ENCODE measurements around the gene ASB18.

Gene ASB18

GRCh38 chr2:236172255-236173035 is 91.8 kb downstream of the ASB18 start:
- no peak for DNase-seq

DNA sequence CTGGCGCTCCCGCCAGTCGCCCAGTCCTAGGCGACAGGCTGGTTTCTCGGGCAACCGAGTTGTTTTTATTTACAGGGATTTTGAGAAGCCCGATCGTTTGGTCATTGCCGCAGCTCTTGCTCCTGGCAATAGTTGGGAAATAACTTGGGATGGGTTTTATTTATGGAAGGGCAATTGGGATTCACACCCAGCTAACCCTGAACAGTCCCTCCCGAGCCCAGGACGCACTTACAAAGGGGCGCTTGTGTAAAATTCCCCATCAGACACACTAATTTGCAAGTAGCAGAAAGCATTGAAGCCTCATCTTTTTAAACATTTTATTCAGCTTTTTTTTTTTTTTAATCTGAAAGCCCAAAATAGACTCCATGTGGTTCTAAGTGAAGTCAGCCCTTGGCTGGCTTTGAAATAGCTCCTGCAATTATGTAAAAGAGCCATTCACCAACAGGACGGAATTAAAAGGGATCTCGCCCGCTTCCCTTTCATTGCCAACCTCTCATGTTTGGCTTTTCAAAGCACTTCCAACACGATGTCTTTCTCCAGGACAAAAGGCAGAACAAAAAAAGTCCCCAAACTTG is 92.4 kb downstream of the ASB18 start:
- DNase-seq, result no peak

DNA sequence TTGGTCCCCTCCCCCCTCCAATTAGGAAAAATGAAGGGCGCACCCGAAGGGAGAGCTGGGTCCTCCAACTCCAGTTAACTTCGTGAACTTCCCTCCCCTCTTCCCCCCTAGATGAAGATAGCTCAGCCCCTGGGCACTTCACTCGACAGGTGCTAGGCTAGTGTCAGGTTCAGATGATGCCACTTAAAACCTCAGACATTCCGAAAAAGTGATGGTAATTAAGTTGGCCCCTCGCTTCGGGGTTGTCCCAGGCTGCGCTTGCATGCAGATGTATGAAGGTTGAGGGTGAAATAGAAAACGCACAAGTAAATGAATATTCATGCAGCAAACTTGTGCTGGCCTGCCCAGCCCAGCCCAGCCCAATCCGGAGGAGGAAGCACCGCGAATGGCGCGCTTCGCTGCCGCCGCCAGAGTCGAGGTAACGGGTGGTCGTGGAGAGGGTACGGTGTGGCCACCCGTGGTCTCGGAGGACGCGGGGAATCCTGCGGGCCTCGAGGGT is 93.0 kb downstream of the ASB18 start:
- DNase-seq, result no peak

DNA sequence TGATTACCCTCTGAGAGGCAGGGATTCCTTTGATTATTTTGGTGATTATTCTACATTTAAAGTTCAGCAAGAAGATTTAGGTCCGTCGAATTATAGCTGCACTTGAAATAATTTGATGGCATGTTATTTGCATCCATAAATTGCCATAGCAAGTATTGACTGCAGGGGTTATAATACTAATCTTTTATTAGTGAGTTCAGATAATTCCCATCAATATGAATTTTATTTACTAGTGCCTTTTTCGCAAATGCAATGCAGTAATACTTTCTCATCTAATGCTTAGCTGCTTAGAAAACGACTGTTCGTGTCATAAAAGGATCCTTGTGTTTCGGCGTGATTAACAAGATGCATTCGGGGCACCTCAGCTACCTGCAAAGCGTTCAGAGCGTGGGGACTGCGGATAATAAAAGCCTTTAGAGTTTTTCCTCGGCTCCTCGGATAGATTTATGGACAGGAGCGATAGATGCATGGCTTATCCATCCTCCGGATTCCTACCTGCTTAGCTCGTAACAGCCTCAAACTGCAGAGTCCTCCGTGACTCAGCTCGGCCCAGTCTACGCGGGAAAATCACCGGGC is 93.5 kb downstream of the ASB18 start:
- DNase-seq, result no peak

DNA sequence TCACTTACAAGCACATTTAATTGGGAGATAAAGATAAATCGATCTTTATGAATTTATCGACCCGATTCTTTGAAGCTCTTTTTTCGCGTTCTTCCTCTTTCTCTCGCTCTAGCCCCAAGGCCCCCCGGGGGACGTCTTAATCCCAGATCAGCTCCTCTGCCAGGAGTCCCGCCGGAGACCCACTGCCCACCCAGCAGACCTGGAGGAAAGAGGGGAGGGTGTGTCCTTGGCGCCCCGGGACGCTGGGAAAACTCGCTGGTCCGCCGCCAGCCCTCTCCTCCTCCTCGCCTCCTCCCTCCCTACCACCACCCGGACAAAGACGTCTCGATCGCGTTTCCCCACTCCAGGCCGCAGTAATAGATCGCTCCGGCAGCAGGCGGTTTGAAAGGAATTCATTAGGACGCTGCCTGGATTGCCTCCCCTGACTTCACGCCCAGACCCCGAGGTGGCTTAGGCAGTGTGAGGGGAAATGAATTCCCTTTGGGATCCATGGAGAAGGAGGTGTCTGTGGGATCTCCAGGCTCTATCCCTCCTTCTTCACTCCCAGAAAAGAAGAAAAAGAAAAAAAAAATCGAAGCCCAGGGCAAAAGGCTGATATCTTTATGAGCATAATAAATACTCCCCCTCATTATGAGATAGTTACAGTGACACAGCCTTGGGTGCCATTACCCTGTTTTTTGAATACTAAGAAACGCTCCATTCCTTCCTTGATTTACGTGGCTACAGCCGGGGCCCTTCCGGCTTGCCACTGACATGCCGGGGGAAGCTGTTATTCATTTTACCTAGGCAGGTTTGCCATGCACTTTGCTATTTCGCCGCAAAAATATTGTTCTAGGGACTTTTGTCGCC is 94.2 kb downstream of the ASB18 start:
- no peak for DNase-seq

- DNase-seq, result no peak
These were observed 95.0 kb downstream of the ASB18 start for GRCh38 chr2:236169151-236169721.

DNA sequence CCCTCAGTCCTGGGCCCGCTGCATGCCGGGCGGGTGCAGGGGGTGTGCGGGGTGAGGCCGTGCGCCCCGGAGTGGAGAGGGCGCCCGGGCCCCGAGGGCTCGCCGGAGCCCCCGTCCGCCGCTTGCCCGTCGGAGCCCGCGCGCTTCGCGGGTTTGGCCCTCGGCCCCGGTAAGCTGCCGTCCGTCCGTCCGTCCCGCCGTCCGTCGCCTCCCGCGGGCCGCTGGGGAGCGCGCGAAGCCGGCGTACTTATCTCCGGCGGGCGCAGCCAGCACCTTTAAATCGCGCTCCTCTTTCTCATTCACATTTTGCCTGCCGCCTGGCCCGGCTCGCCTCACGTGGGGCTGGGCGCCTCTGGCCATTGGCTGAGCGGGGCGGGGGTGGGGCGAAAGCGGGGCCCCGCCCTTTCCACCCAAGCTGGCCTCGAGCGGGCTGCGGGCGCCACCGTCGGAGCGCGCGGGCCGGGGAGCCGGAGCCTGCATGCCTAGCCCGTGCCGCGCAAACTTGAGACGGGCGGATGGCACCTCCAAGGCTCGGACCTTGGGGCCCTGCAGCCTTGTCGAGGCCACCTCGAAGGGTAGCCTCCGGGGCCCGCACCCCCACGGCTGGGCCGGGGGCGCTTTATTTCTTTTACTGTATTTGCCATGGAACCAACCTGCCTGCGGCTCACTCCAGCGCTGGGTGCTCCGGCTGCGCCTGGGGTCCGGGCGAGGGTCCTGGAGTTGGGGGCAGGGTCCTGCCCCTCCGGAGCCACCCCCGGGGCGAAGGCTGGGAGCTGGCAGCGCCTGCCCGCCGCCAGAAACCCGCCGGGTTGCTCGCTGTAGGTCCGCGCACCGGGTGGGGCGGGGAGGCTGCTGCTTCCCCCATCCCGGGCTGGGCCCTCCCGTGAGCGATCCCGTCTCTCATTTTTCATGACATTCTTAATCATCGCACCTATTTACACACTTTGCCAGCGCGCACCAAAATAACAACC is 95.8 kb downstream of the ASB18 start, which contains the start of gene GBX2:
Gene GBX2 (minus strand): TSS at position 277 of the 971 bp plus-strand sequence. CDS start 415 bp downstream, outside the sequence.
- DNase-seq, result no peak

DNA sequence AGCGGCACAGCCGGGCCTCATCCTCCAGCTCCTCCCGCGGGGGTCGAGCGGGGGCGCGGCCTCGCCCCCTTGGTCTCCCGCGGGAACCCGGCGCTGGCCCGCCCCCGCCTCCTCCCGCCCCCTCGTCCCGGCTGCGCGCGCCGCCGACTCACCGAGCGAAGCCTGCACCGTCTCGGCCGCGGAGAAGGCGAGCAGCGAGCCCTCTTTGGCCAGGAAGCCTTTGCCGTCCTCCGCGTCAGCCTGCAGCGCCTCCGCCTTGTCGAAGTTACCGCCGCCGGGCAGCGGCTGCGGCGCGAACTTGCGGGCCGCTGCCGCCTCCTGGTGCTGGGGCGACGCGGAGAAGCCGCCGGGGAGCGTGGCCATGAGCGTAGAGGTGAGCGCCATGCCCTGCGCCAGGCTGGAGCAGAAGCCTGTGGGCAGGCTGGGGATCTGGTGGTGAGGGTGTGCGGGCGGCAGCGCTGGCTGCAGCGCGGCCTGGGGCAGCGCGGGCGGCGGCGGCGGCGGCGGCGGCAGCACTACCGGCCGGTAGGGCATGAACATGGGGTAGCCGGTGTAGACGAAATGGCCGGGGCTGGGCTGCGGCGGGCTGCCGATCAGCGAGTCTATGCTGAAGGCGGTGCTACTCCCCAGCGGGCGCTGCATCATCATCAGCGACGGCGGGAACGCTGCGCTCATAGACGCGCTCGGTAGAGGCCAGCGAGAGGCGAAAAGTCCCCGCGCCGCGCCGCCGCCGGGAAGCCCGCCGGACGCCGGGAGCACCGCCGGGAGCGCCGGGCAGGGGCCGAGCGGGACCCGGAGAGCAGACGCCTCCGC is 96.7 kb downstream of the ASB18 start:
- DNase-seq, result no peak

DNA sequence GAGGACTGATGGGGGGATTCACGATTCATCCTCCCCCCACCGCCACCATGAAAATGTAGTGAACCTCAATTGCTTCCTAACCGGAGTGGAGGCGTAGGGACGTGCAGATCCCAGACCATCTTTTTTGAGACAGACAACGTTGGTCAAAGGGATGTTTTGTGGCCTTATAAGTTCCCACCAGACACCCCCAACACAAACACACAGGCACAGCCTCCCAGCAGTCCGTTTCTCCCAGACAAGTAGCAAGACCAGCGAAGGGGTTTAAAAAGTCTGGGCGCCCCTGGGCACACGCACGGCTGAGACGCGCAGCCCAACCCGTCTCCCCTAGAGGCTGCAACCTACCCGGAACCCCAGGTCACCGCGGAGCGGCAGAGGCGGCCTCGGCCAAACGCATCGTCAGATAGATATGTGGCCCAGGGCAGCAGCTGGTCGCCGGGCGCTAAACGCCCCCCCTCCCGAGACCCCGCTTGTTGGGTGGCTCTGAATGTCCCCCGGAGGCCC is 97.4 kb downstream of the ASB18 start:
- DNase-seq, result no peak

- no peak for DNase-seq
These were observed 98.1 kb downstream of the ASB18 start for GRCh38 chr2:236165842-236166795.

- DNase-seq, result no peak
These were observed 99.0 kb downstream of the ASB18 start for GRCh38 chr2:236164925-236165841.

DNA sequence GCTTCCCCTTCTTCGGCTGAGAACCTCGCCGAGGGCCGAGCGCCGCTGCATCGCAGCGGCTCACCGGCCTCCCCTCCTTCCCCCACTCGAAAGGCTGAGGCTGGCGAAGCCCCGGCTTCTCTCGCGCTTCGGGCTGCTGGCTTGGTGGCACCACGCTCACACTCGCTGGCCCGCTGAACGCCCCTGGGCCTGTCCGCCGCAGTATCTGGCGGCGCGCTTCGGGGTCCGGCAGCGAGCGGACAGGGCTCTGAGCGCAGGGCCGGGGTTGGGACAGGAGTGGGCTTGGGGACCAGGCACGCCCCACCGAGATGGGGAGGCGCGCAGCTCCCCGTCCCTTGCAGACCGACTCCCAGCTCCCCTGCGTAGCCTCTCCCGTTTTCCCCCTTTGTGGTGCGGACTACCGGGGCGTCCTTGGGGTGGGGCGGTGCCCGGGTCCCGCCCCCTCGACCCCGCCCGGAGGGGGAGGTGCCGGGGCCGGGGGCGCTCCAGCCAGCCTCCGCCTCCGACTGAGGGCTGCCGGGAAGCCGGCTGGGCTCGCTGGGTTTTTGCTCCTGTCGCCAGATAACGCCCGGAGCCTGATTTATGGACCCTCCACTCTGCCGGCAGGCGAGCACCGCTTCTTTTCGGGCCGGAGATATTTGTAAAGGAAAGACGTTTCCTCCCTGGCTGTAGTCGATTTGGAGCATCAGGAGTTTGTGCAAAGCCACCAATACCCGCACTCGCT is 99.8 kb downstream of the ASB18 start:
- no peak for DNase-seq

GRCh38 chr2:236163471-236164200 is 100.6 kb downstream of the ASB18 start:
- DNase-seq, result no peak

- no peak for DNase-seq
These were observed 101.2 kb downstream of the ASB18 start for GRCh38 chr2:236162882-236163470.

- DNase-seq, result no peak
These were observed 102.0 kb downstream of the ASB18 start for GRCh38 chr2:236162031-236162845.

Measured in NCI-H1417 treated with DMSO at 0.1 percent for 48 hours (cell line).